HepG2 (cell line): ENCODE data around the gene NCKIPSD.

Source experiments
- CTCF ChIP-seq: sonication (generic); formaldehyde crosslinking; IDR thresholded peaks from 2 replicates; pipeline ENCODE4 v1.5.0; 2020; ENCODE audit warnings: mild to moderate bottlenecking, missing genetic modification reagents, moderate library complexity
- KDM6A ChIP-seq: IDR thresholded peaks from 2 replicates; pipeline ENCODE4 v1.6.1; 2016; ENCODE audit warnings: low read depth
- SP1 ChIP-seq, 2 experiments: fragments of 450-650 bp in 1 of 2; sonication (generic) in 1 of 2; formaldehyde crosslinking in 1 of 2; IDR thresholded peaks; 2 replicates each; pipeline versions ENCODE4 v1.4.0 to v1.6.1; 2016 to 2020; ENCODE audit warnings: missing genetic modification reagents in 1 of 2
- ZBTB7A ChIP-seq: sonication (generic); formaldehyde crosslinking; IDR thresholded peaks from 2 replicates; pipeline ENCODE4 v1.8.0; 2022; ENCODE audit warnings: mild to moderate bottlenecking, missing genetic modification reagents
- ZNF558 ChIP-seq: sonication (generic); formaldehyde crosslinking; IDR thresholded peaks from 2 replicates; pipeline ENCODE4 v1.9.0; 2022; ENCODE audit warnings: mild to moderate bottlenecking, missing genetic modification reagents, borderline replicate concordance
- TF ChIP-seq, protein P1 (sequence below): sonication (generic); formaldehyde crosslinking; IDR thresholded peaks from 2 replicates; pipeline ENCODE4; 2020; ENCODE audit warnings: missing genetic modification reagents, mild to moderate bottlenecking, borderline replicate concordance

DNA sequence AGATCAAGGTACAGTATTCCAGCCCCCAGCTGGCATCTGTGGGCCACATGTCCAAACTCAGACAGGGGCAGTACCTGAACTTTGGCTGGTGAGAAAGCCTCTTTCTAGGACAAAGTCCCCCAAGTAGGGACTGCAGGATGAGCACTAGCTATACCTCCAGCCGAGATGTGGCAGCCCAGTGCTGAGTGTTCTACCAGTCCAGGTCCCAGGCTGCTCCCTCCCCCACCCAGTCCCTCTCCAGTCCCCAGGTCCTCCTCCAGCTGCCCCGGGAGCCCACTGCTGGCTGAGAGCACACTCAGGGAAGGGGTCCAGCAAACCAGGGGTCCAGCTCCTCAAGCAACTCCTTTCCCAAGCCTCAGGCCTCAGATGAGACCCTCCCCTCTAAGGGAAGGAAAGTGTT is 52.0 kb downstream of the NCKIPSD start:
- no peak for TF ChIP-seq ZNF558 (CRISPR knock-in tag)
- no peak for TF ChIP-seq ZBTB7A (CRISPR knock-in tag)
- TF ChIP-seq, protein P1, sequence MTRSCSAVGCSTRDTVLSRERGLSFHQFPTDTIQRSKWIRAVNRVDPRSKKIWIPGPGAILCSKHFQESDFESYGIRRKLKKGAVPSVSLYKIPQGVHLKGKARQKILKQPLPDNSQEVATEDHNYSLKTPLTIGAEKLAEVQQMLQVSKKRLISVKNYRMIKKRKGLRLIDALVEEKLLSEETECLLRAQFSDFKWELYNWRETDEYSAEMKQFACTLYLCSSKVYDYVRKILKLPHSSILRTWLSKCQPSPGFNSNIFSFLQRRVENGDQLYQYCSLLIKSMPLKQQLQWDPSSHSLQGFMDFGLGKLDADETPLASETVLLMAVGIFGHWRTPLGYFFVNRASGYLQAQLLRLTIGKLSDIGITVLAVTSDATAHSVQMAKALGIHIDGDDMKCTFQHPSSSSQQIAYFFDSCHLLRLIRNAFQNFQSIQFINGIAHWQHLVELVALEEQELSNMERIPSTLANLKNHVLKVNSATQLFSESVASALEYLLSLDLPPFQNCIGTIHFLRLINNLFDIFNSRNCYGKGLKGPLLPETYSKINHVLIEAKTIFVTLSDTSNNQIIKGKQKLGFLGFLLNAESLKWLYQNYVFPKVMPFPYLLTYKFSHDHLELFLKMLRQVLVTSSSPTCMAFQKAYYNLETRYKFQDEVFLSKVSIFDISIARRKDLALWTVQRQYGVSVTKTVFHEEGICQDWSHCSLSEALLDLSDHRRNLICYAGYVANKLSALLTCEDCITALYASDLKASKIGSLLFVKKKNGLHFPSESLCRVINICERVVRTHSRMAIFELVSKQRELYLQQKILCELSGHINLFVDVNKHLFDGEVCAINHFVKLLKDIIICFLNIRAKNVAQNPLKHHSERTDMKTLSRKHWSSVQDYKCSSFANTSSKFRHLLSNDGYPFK = no peak
- TF ChIP-seq CTCF (CRISPR knock-in tag) = no peak
- TF ChIP-seq KDM6A (CRISPR knock-in tag) = no peak
- TF ChIP-seq SP1 (IDR thresholded peaks at IDR 0.05) = no peak
- TF ChIP-seq SP1 (CRISPR knock-in tag; IDR thresholded peaks at IDR 0.05) = no peak
